ENCODE measurements around the gene ADCK1.

- no peak for TF ChIP-seq CTCF (IDR thresholded peaks at IDR 0.05 in 4 of 5, conservative IDR thresholded peaks at IDR 0.05 in 1 of 5)
- no peak for TF ChIP-seq POLR2A (IDR thresholded peaks at IDR 0.05)
These were observed 120.4 kb downstream of the ADCK1 start for GRCh38 chr14:77920312-77920711.
